AG10803 (cell line): ENCODE data around the gene SELENON.

Experiments
- DNase-seq: peaks from one replicate; pipeline ENCODE4 v3.0.0; 2010; ENCODE audit warnings: low read depth
- H3K4me3 ChIP-seq: 2 replicates; pipeline ENCODE4 v1.5.1; 2011; ENCODE audit warnings: mild to moderate bottlenecking, low read length, control low read depth
- TF ChIP-seq, protein P1 (sequence below): conservative IDR thresholded peaks from 2 replicates; pipeline ENCODE4 v1.5.1; 2011; ENCODE audit warnings: mild to moderate bottlenecking, low read length, control low read depth, inconsistent platforms

Gene SELENON

DNA sequence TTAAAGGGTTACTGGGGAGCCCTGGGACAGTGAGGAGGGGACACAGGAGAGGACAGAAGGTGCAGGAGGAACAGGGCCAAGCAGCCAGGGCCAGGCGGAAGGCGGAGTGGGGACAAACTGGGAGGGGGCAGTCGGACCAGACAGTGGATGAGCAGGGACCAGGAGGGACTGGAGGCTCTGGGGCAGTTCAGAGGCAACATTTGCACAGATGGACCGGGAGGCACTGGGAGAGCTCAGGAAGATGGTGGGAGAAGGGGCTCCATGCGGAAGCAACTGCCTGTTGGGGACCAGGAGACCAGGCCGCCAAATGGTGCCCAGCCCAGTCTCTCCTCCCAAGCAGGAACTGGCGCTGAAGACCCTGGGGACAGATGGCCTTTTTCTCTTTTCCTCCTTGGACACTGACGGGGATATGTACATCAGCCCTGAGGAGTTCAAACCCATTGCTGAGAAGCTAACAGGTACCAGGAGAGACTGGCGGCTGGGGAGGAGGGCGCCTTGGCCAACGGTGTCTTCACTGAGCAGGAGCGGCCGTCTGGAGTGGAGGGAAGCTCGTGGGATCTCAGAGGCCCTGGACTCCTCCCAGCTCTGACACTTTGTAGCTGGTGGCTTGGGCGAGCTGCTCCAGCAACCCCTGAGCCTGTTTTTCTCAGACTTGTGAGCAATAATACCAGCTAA, 847 bp downstream of the SELENON start:
- TF ChIP-seq, protein P1, sequence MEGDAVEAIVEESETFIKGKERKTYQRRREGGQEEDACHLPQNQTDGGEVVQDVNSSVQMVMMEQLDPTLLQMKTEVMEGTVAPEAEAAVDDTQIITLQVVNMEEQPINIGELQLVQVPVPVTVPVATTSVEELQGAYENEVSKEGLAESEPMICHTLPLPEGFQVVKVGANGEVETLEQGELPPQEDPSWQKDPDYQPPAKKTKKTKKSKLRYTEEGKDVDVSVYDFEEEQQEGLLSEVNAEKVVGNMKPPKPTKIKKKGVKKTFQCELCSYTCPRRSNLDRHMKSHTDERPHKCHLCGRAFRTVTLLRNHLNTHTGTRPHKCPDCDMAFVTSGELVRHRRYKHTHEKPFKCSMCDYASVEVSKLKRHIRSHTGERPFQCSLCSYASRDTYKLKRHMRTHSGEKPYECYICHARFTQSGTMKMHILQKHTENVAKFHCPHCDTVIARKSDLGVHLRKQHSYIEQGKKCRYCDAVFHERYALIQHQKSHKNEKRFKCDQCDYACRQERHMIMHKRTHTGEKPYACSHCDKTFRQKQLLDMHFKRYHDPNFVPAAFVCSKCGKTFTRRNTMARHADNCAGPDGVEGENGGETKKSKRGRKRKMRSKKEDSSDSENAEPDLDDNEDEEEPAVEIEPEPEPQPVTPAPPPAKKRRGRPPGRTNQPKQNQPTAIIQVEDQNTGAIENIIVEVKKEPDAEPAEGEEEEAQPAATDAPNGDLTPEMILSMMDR: no peak
- DNase-seq: no peak
- peak overlapping the region; percentile 73 for H3K4me3 ChIP-seq

DNA sequence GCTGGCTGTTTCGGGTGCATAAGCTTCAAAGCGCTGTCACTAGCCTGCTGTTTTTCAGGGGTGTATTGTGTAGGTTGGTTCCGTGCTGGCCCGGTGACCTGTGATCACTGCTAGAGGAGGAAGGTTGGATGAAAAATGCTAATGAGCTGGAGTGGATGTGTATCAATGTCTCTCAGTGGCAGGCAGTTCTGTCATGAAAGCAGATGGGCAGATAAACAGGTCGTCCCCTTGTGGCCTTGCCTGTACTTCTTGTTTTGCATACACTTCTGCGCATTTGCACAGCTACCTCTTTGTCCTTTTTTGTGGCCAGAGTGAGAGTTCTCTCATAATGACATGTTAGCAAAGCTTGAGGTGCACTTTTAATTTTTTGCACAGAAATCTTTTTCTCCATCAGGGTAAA, 2.9 kb downstream of the SELENON start:
- DNase-seq: no peak
- TF ChIP-seq, protein P1: no peak

DNA sequence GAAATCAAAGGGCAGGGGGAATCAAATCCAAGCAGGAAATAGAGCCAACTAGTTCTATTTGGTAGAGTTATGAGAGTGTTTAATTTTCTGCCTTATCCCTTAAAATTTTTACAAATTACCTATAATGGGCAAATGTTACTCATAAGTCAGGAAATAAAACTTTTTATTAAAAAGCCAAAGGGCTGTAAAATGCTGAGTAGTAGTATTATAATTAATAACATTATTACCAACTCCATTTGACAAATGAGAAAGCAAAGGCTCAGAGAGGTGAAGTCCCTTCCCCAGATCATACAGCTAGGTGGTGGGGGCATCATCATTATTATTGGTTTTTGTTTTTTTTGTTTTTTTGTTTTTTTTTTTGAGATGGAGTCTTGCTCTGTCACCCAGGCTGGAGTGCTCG, 3.4 kb downstream of the SELENON start:
- no peak overlapping the region for H3K4me3 ChIP-seq
- TF ChIP-seq, protein P1: no peak
- DNase-seq: no peak

More for the DNA sequence above, 2.9 kb downstream of the SELENON start:
- H3K4me3 ChIP-seq: no peak overlapping the region

DNA sequence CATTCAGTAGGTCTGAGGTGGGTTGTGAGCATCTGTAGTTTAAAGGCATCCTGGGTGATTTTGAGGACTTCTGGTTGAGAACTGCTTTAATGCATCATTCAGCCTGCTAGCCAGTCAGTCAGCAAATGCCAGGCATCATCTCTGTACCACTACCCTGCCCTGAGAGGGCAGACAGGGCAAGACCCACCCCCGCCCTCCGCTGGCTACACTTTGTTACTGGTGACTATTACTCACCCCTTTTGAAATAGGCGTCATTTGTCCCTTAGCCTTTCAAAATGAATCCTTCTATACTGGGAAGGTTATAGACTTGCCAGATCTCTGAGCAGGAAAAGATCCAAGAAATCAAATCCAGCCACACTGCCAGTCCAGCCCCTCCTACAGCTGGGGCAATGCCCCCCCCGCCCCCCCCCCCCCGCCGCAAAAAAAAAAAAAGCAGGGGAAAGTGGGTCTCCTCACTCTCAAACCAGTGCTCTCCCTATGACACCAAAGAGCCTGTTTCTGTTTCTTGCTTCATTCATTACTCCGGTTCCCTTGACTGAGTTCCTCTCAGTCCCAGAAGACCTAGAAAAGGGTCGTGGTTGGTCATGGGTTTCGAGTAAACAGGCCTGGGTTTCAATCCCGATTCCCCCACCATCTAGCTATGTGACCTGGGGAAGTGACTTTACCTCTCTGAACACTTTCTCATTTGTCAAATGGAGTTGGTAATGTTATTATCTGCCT, 4.4 kb downstream of the SELENON start:
- no peak overlapping the region for H3K4me3 ChIP-seq
- TF ChIP-seq, protein P1: no peak
- no peak for DNase-seq

DNA sequence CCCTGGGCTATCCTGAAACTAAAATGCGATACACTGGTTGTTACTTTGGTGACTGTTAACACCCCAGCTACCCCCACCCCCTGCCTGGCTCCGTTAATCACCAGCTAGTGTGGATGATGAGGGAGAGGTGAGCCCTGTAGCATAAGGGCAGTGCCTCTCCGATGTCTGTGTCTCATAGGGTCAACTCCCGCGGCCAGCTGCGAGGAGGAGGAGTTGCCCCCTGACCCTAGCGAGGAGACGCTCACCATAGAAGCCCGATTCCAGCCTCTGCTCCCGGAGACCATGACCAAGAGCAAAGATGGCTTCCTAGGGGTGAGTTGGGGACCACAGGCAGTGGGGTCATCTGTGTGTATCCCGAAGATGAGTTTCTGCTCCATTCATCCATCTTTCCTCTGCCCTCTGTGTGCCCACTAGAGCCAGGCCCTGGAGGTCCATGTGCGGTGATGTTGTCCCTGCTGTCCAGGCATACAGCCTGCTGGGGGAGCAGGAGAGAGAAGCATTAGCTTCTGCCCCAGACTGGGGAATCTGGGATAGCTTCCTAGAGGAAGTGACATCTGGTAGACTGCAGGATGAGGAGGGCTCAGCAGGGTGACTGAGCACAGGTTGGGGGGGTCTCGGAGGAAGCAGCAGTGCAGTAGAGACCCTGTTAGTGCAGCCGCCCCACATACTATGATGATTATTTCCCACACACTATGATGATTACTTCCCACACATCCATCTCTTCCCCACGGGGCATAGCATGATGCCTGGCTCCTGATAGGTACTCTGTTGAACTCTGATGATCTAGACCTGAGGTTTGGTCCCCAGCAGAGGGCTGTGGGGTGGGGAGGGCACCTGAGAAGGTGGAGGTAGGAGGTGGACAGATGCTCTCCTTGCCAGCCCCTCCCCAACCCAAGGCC, 5.2 kb downstream of the SELENON start:
- DNase-seq: no peak
- TF ChIP-seq, protein P1: no peak; the same call in 1 of the 2 replicates
- H3K4me3 ChIP-seq: no peak overlapping the region

DNA sequence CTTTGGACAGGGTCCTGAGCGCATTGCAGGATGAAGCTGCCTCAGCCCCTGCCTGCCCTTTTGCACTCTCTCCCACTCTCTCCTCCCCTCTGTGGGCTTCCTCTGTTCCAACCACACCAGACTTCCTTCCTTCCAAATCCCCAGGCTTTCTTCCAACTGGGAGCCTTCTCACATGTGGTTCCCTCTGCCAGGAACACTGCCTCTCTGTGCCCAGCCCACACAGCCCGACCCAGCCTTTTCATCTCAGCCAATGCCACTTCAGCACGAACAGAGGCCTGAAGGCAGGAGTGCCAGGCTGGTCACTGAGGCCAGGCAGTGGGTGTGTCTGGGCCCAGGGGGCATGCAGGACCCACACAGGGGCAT, 5.9 kb downstream of the SELENON start:
- H3K4me3 ChIP-seq: no peak overlapping the region
- TF ChIP-seq, protein P1: no peak
- DNase-seq: peak; percentile 69
